GM18505 (cell line): Measurements from ENCODE around the gene AHRR.
A peak's percentile ranks its signal among the peaks of the same experiment; 100 is the strongest.

ENCODE experiments used
- ATAC-seq: cut with Tn5 transposase; IDR thresholded peaks from one replicate; pipeline ENCODE4 v1.9.1; 2021; ENCODE audit not compliant: unreplicated experiment
- POLR2A ChIP-seq: IDR thresholded peaks from 4 replicates; pipeline ENCODE4 v1.6.1; 2011; ENCODE audit warnings: borderline replicate concordance; ENCODE audit not compliant: insufficient read depth, insufficient read length; ENCODE audit errors: extremely low read depth

AHRR gene

GRCh38 chr5:435961-436640 is 114.6 kb downstream of the AHRR start:
- no peak for ATAC-seq
- TF ChIP-seq POLR2A: no peak

DNA sequence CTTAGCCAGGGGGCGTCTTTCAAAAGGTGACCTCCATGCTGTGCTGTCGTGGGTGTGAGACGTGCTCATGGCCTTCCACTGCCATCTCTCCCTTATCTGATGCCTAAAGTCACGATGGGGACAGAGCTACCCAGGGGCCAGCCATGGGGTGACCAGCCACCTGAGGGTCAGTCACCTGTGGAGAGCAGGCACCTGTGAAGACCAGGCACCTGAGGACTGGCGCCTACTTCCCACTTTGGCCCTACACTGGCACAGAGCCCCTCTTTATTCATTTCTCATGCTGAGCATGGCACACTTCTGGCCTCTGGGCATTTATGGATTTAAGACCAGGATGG is 115.1 kb downstream of the AHRR start:
- ATAC-seq: no peak
- TF ChIP-seq POLR2A: no peak

GRCh38 chr5:437281-437771 is 115.8 kb downstream of the AHRR start:
- TF ChIP-seq POLR2A: no peak
- no peak for ATAC-seq

GRCh38 chr5:438481-438981 is 117.0 kb downstream of the AHRR start:
- TF ChIP-seq POLR2A: no peak
- ATAC-seq: no peak

DNA sequence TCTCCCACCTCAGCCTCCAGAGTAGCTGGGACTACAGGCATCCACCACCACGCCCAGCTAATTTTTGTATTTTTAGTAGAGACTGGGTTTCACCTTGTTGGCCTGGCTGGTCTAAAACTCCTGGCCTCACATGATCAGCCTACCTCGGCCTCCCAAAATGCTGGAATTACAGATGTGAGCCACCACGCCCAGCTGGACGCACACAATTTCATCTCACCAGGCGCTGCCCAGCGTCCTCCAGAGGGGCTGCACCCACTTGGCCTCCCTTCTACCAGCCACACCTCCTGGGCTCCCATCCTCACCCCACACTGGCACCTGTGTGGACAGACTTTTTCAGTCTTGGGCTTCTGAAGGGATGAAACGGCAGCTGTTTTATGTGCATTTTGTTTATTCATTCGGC is 117.7 kb downstream of the AHRR start:
- TF ChIP-seq POLR2A: no peak
- no peak for ATAC-seq

DNA sequence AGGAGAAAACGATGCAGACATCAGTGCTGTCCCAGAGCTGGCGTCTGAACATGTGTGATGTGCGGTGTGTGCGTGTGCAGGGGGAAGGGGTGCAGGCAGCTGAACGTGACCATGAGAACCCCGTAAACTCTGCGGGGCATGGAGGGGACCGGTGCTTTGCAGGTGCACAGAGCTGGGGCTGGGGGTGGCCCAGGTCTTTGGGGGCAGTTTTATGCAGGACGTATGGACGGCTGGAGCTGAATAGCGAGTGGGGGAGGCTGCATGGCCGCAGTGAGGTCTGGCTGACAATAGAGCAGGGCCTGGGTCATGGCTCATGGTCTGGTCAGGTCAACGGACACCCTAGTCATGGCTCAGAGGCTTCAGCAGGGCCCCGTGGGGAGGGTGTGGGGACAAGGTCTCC is 118.1 kb downstream of the AHRR start:
- ATAC-seq: no peak
- no peak for TF ChIP-seq POLR2A

- TF ChIP-seq POLR2A: no peak
- no peak for ATAC-seq
Observed at GRCh38 chr5:440401-441201, 119.1 kb downstream of the AHRR start.

DNA sequence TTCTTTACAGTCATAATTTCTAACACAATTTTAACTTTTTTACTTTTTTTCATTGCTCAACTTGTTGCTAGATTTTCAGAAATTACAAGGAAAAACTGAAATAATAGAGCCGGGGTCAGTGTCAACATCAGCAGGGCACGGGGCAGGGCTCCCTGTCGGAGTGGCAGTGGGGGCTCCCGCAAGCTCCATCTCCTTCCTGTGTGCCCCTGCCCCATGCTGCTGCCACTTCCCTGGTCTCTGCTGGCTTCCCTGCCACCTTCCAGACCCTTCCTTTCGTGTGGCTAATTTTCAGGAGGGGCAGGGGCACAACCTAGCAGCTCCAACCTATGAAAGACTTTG is 120.5 kb downstream of the AHRR start:
- ATAC-seq: no peak
- TF ChIP-seq POLR2A: no peak

GRCh38 chr5:442335-443238 is 121.1 kb downstream of the AHRR start, which contains the start of gene EXOC3:
TSS of gene EXOC3 (plus strand) at chr5:443176. CDS start at chr5:446206, 3,030 bp downstream.
- ATAC-seq: peak; percentile 81
- TF ChIP-seq POLR2A: peak; percentile 87

DNA sequence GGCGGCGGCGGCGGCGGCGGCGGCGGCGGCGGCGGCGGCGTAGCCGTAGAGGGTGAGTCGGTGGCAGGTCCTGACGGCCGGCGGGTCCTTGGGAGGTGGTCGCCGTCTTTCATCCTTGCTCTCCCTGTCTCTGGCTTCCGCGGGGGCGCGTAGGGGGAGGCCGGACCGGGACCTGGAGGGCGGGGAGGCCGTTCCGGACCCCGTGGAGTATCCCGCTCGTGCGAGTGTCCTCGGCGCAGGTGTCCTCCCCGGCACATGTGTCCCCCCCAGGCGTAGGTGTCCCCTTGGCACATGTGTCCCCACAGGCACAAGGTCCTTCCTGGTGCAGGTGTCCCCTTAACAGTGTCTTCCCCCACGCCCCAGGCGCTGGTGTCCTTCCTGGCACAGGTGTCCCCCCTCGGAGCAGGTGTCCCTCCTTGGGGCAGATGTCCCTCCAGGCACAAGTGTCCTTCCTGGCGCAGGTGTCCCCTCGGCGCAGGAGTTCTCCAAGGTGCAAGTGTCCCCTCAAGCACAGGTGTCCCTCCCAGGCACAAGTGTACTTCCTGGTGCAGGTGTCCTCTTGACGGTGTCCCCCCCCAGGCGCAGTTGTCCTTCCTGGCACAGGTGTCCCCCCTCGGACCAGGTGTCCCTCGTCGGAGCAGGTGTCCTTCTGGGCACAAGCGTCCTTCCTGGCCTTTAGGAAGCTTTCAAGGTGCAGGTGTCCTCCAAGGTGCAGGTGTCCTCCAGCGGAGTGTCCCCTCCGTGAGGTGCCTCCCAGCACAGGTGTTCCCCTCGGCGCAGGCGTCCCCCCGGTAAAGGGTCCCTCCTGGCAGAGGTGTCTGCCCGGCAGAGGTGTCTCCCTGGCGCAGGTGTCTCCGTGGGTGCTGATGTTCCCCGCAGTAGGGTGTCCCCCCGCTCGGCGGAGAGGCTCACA is 122.0 kb downstream of the AHRR start:
- no peak for TF ChIP-seq POLR2A
- ATAC-seq: no peak

DNA sequence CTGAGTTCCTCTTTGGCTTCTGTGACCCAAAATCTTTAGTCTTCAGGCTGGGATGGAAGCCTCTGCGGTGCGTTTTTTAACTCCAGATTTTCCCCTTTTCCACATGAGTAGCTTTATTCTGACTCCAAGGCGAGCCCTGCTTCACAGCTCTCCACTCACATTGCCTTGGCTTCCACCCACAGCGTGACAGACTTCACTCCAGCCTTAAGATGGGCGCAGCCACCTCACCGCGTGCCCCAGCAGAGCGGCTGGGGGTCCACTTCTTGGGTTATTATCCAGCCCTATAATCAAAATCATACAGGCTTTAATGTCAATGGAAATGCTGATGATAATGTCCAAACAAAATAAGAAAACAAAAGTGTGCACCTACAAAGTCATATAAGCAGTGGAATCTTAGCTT is 122.7 kb downstream of the AHRR start:
- ATAC-seq: no peak
- no peak for TF ChIP-seq POLR2A

GRCh38 chr5:445591-445990 is 124.1 kb downstream of the AHRR start:
- TF ChIP-seq POLR2A: no peak
- ATAC-seq: no peak
